ENCODE results near the gene CASR.
"Not testable (repeated sequence)": the region's sequence is repeated elsewhere in the genome, so short reads cannot be mapped to it uniquely, and the experiment has no call there.

Gene CASR

DNA sequence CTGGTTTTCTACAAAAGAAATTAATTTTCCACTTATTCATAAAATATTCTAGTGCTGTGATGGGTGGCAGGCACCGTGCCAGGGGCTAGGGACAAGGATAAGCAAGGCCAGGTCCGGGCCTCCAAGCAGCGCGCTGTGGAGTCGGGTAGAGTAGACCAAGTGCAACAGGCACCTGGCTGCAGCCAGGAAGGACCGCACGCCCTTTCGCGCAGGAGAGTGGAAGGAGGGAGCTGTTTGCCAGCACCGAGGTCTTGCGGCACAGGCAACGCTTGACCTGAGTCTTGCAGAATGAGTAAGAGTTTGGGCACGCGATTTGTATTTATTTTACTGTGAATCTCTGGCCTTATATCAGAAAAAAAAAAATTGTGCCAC is at the start of gene CASR:
CASR (plus strand) TSS at position 148 of the 372 bp plus-strand sequence. CDS start 70,522 bp downstream, outside the sequence.
- DNase-seq = no peak

DNA sequence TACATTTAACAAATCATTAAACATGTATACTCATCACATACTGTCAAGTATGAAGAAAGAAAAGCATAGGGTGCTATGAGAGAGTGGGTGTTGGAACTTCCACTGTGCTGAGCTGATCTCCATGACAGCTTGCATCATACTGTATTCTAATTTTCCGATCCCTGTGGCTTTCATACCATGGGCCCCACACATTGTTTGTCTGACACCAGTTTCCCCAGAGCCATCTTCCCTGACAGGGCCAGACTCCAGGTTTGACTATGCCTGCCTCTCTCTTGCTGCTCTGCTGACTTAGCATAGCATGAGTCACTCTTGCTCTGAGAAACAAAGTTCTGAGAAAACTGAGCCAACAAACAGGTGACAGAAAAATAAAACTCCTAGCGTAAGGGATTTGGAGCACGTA is 37.0 kb upstream of the CASR start:
- peak; percentile 77 for DNase-seq

- no peak for DNase-seq
Observed at GRCh38 chr3:122148941-122149627, 34.4 kb upstream of the CASR start.

GRCh38 chr3:122151480-122151879 is 32.0 kb upstream of the CASR start:
- no peak for DNase-seq

GRCh38 chr3:122164983-122165382 is 18.5 kb upstream of the CASR start:
- not testable (repeated sequence) for DNase-seq

- no peak for DNase-seq
Observed at GRCh38 chr3:122167630-122168029, 15.8 kb upstream of the CASR start.

DNA sequence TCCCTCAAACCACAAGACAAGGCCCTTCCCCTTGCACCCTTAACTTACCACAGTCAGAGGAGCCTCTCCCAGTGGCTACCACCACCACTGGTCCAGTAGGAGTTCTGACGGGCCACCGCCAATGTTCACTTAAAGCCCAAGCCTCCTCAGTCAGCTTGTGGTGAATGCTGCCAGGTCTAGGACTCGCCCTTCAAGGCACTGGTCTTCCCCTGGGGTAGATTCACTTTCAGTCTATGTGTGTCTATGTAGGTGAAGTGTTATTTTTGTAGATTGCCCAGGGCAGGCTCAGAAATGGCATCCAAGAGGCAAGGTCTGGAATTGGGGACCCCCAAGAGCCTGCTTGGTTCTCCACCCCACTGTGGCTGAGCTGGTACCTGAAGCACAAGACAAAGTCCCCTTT is 15.4 kb upstream of the CASR start:
- DNase-seq = no peak

DNA sequence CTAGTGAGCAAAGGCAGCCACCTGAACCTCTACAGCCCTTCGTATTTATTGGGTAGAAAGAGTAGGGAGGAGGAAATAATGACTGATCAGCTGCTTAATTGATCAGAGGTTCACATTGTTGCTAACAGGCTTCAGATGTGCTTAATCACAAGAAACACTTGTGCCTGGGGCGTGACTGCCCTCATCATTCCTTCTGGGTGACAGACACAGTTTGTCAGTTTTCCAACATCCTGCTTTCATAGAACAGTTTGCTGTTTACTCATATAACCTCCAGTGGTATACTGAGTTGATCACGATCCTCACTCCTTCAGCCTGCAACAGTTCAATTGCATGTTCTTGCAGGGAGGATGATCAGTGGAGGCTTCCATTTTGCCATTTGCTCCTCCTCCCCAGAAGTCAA is 13.6 kb upstream of the CASR start:
- no peak for DNase-seq

- DNase-seq = not testable (repeated sequence)
Observed at GRCh38 chr3:122171361-122171760, 12.1 kb upstream of the CASR start.

- no peak for DNase-seq
Observed at GRCh38 chr3:122178711-122179110, 4.8 kb upstream of the CASR start.

DNA sequence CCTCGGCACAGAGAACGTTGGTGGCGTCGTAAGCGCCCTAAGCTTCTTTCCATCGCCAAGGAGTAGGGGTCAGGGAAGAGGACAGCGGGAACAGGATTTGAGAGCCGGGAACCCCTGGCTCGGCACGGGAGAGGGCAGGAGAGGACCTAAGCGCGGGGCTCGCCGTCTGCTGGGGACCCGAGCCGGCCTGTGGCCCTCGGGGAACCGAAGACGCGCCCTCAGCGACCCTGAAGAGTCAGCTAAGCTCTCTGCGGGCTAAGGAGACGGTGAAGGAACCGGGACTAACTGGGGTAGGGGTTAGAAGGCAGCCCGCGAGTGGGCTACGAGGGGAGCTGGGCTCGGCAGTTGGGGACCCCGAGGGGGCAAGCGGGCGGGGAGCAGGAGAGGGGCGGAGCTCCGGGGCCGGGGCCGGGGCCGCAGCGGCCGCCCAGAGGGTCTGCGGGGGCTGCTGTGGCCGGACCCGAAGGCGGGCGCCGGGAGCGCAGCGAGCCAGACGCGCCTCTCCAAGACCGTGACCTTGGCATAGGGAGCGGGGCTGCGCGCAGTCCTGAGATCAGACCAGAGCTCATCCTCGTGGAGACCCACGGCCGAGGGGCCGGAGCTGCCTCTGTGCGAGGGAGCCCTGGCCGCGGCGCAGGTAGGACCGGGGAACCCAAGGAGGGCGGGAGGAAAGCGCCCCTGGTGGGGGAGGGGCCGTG is 574 bp downstream of the CASR start:
- no peak for DNase-seq

GRCh38 chr3:122184591-122184929 is 1.1 kb downstream of the CASR start:
- no peak for DNase-seq

GRCh38 chr3:122186372-122186771 is 2.9 kb downstream of the CASR start:
- no peak for DNase-seq

DNA sequence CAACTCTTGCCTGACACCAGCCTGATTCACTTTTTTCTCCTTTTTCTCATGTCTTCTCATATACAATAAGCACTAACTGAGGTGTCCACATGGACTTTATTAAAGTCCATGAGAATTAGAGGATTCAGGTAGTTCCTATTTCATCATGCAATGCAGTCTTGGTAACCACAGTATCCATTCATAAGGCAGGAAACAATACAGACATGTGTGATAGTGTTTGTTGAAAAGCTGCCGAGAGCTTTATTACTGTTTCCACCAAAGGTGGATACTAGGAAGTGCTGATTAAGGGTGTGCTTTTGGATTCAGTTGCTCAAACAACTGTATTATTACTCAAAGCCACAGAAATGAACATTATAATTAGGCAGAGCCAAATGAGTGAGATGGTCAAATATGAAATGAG is 5.3 kb downstream of the CASR start:
- DNase-seq = no peak

GRCh38 chr3:122189357-122189756 is 5.9 kb downstream of the CASR start:
- DNase-seq = no peak

- DNase-seq = no peak
Observed at GRCh38 chr3:122190525-122190924, 7.1 kb downstream of the CASR start.

- no peak for DNase-seq
Observed at GRCh38 chr3:122198966-122199365, 15.5 kb downstream of the CASR start.

DNA sequence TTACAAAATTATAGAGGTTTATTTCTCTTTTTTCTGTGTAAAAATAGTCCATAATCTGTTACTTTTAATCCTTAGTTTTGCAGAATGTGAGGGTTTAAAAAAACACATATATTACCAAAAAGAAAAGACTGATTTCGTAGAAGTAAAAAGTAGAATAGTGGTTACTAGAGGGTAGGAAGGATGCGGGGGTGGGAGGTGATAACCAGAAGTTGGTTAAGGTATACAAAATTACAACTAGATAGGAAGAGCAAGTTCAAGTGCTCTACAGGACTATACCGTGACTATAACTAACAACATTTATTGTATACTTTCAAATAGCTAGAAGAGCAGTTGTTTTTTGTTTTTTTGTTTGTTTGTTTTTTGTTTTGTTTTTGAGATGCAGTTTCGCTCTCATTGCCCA is 16.1 kb downstream of the CASR start:
- DNase-seq = no peak

DNA sequence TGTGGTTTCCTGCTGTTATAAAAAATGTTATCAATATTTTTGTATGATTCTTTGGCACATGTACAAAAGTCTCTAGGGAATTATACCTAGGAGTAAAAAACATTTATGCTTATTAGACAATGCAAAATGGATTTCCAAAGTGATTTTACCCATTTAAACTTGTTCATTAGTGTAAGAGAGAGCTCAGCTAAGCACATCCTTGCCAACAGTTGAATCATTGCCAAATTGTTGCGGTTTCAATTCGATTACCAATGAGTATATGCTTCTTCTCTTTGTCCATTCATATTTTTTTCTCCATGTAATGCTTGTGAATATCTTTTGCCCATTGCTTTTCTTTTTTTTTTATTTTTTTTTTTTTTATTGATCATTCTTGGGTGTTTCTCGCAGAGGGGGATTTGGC is 17.2 kb downstream of the CASR start:
- no peak for DNase-seq

DNA sequence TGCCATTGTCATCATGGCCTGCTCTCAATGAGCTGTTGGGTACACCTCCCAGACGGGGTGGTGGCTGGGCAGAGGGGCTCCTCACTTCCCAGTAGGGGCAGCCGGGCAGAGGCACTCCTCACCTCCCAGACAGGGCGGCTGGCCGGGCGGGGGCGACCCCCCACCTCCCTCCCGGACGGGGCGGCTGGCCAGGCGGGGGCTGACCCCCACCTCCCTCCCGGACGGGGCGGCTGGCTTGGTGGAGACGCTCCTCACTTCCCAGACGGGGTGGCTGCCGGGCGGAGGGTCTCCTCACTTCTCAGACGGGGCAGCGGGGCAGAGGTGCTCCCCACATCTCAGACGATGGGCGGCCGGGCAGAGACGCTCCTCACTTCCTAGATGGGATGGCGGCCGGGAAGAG is 18.0 kb downstream of the CASR start:
- DNase-seq = not testable (repeated sequence)

DNA sequence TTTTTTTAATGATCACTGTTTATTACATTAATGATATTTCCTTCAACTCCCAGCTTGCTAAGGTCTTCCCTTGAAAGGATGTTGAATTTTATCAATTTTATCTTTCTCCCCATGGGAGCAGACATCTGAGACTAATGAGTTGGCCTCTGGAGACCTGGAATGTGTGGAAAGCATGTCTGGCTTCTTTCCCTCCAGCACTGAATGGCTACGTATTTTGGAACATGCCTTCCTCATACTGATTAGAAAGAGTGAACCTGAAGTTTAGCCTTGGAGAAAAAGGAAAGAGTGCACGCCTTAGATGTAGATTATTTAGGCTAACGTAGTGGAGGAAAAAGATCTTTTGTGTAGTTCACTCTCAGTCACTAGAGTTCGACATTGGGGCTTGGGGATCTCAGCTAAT is 25.1 kb downstream of the CASR start:
- no peak for DNase-seq

DNA sequence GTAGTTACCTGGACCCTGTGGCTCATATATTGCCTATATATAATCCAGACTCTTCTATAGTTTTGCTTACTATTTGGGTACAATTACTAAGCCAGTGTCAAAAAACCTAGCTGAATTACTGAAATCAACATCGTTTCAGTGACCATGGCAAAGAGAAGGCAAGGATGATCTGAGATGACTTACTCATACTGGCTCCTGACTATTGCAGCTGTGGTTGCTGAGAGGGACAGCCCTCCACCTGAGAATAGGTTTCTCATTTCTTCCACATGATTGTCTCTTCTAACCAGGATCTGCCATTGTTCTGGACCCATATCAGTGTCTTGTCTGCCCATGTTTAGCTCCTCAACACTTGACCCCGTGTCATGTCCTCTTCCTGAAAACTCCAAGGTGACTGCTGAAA is 30.2 kb downstream of the CASR start:
- no peak for DNase-seq

GRCh38 chr3:122214711-122215110 is 31.2 kb downstream of the CASR start:
- DNase-seq = no peak

DNA sequence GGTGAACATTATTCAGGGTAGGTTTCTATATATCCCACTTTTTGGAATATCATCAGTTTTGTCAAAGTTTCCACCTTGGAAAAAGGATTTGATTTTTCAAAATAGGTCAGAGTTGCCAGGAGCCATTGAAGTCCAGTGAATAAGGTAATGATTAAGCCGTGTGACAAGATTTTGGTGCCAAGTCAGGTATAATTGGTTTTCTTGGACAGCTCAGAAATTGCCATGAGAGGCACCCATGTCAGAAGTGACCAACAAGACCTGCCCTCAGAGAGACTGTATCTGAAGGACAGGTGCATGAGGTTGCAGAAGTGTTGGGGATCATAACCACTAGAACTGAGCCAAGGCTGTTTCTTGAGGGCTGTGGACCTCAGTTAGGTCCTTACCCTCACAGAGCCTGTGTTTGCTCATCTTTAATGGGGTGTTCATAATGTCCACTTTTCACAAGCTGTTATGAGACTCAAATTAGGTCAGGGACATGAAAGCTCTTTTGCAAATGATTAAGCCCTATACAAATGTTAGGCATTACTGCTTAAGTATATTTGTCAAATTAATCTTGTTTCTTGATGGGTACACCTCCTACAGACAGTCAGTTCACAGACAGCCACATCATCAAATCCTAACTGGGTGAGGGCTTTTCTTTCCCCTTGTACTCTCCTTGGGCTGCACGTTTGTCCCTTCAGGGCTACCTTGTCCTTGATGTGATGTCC is 32.3 kb downstream of the CASR start:
- no peak for DNase-seq

All from activated effector memory CD4-positive, alpha-beta T cell treated with anti-CD3 and anti-CD28 coated beads, Interleukin-2, amount 50 U/mL, for 16 hours (primary cell).